Adipose tissue (tissue), 3 donors: Measurements from ENCODE around the gene IER2. TPM values are rescaled to one million over a fixed set of nuclear protein-coding genes. Genes with fewer than 3 reads are reported as not detected.
"Not testable (repeated sequence)": the region's sequence is repeated elsewhere in the genome, so short reads cannot be mapped to it uniquely, and the experiment has no call there.

Source experiments
- H3K27ac ChIP-seq: one replicate; pipeline ENCODE4 v1.5.1; 2013; ENCODE audit warnings: low read depth, low read length
- WGBS, 3 donors: extraction: QIAGEN DNeasy Blood & Tissue Kit; methylation state at CpG; one replicate each; pipeline ENCODE4 v1.1.7; 2013; 5-methylcytosine and 5-hydroxymethylcytosine counted together
- polyA plus RNA-seq, 3 donors: library from polyadenylated mRNA; stranded (reverse); fragments of 200-250 nt; gene quantifications; one replicate each; pipeline ENCODE4 v1.2.3, GENCODE V29; 2013
- donor health status: healthy with polysubstance abuse.
- donor health status: Bipolar disorder and iron deficiency.
- donor health status: healthy.

IER2 gene
- polyA plus RNA-seq, 3 donors: 65.5 to 532 (median 190) TPM

DNA sequence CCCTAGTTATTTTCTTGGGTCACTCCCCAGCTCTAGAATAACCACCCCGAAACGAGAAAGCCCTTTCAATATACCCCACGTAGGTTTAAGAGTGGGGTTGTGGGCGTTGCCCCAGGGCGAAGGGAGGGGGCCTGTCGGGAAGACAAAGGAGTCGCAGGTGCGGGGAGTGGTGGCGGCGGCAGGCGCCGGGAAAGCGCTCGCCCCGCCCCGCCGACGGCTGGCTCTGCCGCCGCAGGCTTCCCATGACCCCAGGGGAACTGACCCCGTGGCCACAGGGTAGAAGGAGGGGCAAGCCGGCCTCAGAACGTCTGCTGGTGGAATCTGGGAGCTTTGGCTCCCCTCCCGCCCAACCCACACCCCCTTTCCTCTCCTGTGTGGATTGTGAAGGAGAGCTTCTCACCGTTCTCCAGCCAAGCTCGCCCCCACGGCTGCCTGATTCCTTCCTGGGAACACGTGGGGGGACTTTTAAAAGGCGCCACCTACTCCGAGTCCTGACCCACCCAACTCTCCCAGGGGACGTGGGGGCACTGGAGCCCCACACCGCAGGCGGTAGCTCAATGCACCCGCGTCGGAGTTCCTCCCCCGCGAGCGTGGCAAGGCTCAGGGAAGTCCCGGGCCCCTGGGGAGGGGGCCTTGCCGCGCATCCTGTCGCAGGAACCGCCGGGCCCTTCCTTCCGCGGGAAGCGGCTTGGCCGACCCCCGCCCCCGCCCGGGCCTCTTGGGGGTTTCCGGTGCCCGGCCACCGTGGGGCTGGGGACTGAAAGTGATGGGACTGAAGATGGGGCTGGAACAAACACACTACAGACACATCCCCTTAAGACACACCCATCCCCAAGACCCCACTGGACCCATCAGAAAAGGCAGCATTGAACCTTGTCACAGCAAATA lies 5.5 kb downstream of the IER2 start:
- peak overlapping the region; percentile 36 for H3K27ac ChIP-seq
- WGBS, 3 donors: 2 to 5% (median 3%) methylated on average over 51 to 55 of the region's 55 CpGs

DNA sequence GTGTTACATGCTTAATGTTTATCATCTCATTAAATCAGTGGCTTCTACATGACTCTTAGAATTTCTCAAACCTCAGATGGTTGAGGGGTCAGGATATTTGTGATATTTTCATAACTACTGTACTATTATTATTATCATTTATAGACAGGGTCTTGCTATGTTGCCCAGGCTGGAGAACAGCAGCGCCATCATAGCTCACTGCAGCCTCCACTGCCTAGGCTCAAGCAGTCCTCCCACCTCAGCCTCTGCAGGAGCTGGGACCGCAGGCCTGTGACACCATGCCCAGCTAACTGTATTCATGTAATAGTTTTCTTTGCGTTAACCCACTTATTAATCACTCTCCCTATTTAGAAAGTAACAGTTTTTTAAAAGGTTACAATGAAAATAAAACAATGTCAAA lies 9.5 kb downstream of the IER2 start:
- no peak overlapping the region for H3K27ac ChIP-seq
- WGBS, 3 donors: 95 to 96% (median 96%) methylated on average over 3 of the region's 3 CpGs

DNA sequence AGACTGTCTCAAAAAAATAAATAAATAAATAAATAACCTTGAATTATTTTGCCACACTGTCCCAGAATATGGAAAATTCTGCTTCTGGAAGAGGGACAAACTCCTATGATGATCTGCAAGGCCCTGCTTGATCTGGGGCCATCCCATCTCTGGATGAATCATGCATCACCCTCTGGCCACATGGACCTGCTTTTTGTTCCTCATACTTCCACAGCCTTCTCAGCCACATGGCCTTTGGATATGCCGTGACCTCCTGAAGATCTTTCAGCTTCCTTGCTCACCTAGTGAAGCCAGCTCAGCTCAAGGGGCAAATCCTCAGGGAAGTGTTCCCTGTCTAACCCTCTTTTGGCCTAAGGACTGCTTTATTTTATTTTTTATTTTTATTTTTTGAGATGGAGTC lies 10.3 kb downstream of the IER2 start:
- no peak overlapping the region for H3K27ac ChIP-seq
- 70 to 93% (median 79%) methylated on average over 1 of the region's 1 CpG for WGBS, 3 donors

DNA sequence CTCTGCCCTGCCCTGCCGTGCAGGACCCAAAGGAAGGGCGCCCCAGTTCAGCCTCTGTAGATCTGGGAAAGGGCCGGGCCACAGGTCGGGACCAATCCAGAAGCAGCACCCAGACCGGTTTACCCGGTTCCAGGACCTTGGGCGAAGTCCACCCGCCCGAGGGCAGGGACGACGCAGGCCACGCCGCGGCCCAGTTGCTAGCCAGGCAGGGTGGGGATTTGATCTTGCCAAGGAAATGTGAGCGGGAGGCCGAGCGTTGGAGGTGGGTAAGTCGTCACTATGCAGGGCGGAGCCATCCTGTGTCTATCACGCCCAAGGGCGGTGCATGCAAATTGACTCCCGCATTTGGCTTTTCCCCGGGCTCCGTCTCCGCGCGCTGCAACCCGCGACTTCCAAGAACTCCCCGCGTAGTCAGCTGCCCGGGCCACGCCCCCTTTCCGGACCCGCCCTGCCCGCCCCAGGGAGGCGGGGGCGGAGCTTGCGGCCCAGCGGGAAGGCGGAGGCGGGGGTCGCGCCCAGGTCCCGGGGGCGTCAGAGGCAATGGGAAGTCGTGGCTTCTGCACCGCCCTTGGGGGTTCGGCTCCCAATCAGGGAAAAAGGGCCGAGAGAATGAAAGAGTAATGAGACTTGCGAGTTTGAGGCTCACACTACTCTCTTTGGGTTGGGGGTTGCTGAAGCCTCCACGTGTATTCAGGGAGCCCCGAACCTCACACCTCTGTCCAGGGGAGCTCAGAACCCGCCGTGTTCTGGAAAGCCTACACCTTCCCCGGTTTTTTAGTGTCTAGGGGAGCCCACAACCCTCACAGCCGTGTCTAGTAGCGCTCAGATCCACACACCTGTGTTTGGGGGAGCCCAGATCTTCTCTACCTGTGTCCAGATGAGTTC lies 12.8 kb downstream of the IER2 start:
- H3K27ac ChIP-seq: peak overlapping the region; percentile 98
- WGBS, 3 donors: 1% methylated on average over 58 of the region's 58 CpGs

DNA sequence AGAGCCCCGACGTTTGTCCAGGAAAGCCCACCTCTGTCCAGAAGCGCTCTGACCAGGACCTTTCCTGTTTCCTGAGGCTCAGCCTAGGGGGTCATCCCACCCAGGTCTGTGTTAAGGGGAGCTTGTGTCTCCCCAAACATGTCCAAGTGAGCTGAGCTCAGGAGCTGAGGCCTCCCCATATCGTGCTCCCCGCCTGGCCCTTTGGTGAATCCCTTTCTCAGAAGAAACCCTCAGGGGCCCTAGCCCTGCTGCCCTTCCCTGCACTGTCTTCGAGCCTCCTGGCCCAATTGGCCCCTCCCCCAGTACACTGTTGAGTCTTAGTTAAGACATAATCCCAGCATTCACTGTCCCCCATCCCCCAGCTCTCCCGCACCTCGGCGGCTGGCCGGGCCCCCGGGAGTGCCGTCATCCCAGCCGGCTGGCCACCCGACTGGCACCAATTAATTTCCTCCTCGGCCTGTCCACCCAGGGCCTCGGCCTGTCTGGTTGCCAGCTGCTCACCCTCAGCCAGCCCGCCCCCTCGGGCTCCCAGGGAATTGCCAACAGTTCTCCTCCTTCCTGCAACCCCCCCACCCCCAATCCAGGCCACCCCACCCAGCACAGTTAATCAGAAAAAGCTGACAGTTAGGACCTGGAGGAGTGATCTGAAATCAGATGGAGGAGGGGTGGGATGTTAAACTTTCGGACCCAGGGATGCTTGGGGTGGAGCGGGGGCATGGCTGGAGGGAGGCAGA lies 13.6 kb downstream of the IER2 start:
- peak overlapping the region; percentile 98 for H3K27ac ChIP-seq
- WGBS, 3 donors: 3 to 7% (median 4%) methylated on average over 20 of the region's 20 CpGs

DNA sequence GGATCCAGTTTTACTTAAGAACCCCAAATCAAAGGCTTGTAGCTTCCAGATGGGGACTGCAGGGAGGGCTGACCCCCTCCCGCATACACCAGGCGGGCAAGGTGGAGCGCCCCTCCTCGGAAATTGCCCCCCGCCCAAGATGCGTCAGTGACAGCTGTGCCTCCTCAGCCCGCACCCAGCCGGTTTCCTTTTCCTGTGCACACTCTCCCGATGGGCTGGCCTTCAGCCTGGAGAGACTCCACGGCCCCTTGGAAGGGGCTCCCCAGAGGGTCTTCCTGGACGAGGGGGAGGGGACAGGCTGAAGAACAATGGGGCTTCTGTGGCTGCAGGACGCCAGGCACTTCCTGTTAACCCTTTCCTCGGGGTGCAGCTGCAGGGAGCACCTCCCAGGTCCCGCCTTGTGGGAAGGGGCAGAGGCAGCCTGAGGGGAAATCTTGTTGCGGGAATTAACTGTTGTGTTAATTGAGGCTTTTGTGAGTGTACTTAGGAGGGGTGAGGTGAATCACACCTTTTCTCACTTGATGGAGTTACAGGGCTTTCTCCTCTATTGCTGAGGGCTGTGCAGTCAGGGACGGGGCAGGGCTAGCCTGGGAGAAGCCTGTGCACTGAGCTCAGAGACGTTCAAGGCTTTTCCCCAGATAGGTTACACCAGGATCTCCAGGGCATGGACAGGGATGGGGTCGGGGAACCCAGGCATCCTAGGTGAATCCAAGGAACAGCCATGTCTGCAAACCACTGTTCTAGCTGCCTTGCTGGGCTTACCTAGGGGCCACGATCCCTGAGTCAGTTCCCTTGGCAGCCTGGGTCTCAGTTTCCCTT lies 14.3 kb downstream of the IER2 start:
- H3K27ac ChIP-seq: peak overlapping the region; percentile 98
- 11 to 24% (median 13%) methylated on average over 19 of the region's 19 CpGs for WGBS, 3 donors

DNA sequence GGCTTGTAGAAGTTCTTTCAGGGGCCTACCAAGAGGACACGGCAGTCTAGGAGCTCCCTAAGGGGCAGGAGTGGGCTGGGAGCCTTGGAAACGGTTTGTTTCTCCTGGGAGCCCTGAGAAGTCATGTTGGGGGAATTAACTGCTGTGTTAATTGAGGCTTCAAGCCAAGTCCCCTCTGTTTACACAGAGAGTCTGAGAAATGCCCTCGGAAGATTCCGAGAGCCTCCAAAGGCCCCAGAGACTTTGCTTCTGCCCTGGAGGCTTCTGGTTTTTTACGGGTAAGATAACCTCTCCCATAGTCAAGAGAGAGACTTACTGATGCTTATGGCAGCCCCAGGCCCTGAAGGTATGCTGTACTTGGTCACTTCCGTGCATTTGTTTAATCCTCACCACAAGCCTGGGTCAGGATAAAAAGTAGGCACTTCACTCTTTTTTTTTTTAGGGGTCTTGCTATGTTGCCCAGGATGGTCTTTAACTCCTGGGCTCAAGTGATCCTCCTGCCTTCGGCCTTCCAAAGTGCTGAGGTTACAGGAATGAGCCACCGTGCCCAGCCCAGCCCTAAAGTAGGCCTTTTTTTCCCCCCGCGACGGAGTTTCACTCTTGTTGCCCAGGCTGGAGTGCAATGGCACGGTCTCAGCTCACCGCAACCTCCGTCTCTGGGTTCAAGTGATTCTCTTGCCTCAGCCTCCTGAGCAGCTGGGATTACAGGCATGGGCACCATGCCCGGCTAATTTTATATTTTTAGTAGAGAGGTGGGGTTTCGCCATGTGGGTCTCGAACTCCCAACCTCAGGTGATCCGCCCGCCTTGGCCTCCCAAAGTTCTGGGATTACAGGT lies 15.2 kb downstream of the IER2 start:
- 76 to 77% (median 77%) methylated on average over 16 to 19 of the region's 19 CpGs for WGBS, 3 donors

DNA sequence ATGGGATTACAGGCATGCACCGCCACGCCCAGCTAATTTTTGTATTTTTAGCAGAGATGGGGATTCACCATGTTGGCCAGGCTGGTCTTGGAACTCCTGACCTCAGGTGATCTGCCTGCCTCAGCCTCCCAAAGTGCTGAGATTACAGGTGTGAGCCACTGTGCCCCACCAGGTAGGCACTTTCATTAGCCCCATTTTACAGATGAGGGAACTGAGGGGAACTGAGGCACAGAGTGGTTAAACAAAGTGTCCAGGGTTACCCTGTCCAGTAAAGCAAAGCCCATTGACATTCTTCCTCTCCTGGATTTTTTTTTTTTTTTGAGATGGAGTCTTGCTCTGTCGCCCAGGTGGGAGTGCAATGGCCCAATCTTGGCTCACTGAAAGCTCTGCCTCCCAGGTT lies 15.9 kb downstream of the IER2 start:
- 84 to 91% (median 89%) methylated on average over 3 of the region's 3 CpGs for WGBS, 3 donors
- H3K27ac ChIP-seq: not testable (repeated sequence)

More for the DNA sequence above, 15.2 kb downstream of the IER2 start:
- H3K27ac ChIP-seq: peak overlapping the region; percentile 19

DNA sequence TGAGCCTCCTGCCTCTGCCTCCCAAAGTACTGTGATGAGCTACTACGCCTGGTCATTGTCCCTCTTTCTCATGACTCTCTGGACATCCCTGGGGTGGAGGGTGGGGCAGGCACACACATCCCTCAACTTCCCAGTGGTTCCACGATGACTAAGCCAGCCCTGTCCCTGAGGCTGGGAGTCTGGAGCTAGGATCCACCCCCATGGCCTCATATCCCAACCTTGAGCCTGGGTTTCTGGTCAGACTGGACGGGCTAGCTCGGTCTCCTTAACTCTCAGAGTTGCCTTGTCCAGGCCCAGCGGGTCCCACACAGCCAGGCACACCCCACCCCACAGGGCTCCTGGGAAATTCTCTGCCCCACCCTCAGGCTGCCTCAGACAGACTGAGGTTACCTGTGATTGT lies 19.6 kb downstream of the IER2 start:
- no peak overlapping the region for H3K27ac ChIP-seq
- WGBS, 3 donors: 61 to 78% (median 70%) methylated on average over 5 of the region's 5 CpGs

DNA sequence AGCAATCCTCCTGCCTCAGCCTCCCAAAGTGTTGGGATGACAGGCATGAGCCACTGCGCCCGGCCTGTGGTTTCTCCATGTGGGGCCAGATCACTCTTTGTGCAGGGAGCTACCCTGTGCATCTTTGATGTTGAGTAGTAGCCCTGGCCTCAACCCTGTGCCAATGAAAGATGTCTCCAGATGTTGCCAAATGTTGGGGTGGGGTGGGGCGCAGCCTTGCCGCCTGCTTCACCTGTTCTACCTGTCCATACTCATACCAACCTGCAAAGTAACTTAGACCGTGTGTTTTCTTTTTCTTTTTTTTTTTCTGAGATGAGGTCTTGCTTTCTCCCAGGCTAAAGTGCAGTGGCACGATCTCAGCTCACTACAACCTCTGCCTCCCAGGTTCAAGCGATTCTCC lies 20.9 kb downstream of the IER2 start:
- WGBS, 3 donors: 94 to 96% (median 96%) methylated on average over 7 of the region's 7 CpGs
- no peak overlapping the region for H3K27ac ChIP-seq

DNA sequence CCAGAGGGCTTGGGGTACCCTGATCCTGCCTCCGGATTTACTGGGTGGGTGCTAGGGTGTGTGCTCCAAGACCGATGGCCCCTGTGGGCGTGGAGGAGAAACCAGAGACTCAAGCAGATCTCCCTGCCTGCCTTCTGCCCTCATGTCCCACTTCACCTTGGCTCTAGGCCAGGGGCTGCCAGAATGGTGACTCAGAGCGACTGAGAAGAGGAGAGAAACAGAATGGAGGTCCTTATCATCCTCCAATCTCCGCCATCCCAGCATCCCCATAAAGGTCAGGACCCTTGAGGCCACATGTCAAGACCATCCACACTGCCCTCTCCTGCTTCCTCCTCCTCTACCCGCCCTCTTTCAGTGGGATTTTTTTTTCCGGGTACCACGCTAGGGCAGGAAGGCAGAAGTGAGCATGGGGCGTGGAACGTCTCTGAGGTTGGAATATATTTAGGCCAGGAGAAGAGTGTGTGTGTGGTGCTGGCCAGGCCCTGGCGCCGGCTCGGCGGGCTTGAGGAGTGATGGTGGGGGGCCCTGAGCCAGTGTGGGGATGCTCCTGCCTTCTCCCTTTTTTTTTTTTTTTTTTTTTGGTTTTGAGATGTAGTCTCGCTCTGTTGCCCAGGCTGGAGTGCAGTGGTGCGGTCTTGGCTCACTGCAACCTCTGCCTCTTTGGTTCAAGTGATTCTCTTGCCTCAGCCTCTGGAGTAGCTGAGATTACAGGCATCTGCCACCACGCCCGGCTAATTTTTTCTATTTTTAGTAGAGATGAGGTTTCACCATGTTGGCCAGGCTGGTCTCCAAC lies 22.3 kb downstream of the IER2 start:
- WGBS, 3 donors: 27 to 80% (median 37%) methylated on average over 16 to 18 of the region's 18 CpGs
- peak overlapping the region; percentile 35 for H3K27ac ChIP-seq

DNA sequence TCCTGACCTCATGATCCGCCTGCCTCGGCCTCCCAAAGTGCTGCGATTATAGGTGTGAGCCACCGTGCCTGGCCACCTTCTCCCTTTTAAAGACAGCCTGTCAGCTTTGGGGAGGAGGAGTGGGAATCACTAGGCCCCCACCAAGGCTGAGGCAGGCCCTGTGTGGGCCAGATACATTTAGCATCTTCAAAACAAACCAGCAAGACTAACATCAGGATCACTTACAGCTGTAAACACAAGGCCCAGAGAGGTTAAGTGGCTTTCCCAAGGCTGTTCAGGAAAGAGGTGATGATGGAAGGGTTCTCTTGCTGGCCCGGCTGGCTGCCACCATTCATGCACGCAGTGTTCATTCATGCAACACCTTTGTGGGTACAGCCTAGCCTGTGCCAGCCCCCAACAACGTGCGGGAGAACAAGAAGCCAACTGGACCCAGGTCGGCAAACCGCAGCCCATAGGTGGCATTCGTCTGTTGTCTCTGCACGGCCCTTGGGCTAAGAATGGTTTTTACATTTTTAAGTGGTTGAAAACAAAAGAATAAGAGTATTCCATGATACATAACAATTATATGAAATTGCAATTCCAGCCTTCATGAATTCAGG lies 23.0 kb downstream of the IER2 start:
- H3K27ac ChIP-seq: no peak overlapping the region
- 86 to 87% (median 87%) methylated on average over 12 of the region's 12 CpGs for WGBS, 3 donors

DNA sequence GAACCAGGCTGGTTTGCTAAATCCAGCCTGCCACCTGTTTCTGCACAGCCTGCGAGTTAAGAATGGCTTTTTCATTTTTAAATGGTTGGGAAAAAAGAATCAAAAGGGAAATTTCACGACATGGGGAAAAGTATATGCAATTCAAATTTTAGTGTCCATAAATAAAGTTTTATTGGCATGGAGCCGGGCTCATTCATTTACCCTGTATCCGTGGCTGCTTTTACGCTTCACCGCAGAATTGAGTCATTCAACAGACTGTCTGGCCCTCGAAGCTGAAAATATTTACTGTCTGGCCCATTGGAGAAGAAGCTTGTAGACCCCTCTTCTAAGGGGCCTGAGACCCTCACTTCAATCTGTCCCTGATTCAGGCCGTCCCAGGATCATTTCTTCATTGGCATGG lies 26.1 kb downstream of the IER2 start:
- 80 to 92% (median 87%) methylated on average over 8 of the region's 8 CpGs for WGBS, 3 donors
- no peak overlapping the region for H3K27ac ChIP-seq

DNA sequence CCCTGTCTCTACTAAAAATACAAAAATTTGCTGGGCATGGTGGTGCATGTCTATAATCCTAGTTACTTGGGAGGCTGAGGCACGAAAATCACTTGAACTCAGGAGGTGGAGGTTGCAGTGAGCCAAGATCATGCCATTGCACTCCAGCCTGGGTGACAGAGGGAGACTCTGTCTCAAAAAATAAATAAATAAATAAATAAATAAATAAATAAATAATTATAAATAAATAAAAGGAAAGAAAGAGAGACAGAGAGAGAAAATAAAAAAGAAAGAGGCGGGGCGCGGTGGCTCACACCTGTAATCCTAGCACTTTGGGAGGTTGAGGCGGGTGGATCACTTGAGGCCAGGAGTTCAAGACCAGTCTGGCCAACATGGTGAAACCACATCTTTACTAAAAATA lies 27.4 kb downstream of the IER2 start:
- 93 to 98% (median 94%) methylated on average over 5 of the region's 5 CpGs for WGBS, 3 donors
- H3K27ac ChIP-seq: not testable (repeated sequence)

DNA sequence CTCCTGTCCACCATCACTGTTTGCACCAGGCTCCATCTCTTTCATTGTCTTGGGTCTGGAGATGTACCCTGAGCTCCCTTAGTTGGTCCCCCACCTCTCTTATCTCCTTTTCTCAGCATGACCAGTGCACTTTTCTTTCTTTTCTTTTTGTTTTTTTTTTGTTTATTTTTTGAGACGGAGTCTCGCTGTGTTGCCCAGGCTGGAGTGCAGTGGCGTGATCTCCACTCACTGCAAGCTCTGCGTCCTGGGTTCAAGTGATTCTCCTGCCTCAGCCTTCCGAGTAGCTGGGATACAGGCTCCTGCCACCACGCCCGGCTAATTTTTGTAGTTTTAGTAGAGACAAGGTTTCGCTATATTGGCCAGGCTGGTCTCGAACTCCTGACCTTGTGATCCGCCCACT lies 28.1 kb downstream of the IER2 start:
- WGBS, 3 donors: 90 to 94% (median 90%) methylated on average over 10 of the region's 10 CpGs
- H3K27ac ChIP-seq: not testable (repeated sequence)

DNA sequence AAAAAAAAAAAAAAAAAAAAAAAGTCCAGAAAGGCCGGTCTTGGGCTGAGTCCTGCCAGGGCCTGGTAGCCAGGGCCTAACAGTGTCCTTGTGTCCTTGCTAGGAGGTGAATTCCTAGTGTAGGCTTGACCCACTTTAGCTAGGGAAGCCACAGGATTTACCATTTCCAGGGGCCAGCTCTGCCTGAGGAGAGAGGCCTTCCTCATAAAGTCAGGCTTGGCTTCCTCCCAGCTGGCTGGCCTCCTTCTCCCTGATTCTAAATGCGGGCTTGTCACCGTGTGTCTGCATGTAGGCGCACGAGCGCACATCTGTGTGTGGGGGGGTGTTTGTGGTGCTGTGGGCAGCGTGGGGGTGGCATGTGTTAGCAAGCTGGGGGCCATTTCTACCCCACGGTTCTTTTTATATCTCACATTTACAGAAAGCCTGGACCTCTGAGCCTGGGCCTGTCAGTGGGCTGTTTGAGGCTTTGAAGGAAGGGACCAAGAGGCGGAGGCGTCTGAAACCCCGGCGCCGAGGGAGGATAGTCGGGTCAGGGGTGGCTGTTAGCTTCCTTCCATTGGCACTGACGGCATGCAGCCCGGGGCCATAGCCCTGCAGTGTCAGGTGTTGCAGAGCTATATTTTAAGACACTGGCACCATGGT lies 31.7 kb downstream of the IER2 start:
- no peak overlapping the region for H3K27ac ChIP-seq
- WGBS, 3 donors: 9 to 27% (median 17%) methylated on average over 16 of the region's 16 CpGs
